ENCODE data around the gene CEMIP. TPM values are rescaled to one million over a fixed set of nuclear protein-coding genes. Genes with fewer than 3 reads are reported as not detected.

The CEMIP gene
- total and polyA plus RNA-seq, 2 of the 4 experiments (the other 2 are of a cell fraction), result 63.8 to 78.0 TPM

DNA sequence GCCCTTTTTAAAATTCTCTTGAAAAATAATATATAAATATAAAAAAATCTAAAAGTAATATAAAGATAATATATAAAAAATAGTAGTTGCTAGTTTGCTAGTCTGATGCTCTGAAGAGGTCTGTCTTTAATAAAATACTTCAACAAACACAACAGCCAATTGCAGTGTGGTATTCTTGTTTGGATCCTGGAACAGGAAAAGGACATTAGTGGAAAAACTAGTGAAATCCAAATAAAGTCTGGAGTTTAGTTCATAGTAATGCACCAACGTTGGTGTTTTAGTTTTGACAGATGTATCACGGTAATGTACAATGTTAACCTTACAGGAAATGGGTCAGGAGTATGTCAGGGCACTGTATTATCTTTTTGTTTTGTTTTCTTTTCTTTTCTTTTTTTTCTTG lies 26.0 kb upstream of the CEMIP start:
- CTCF ChIA-PET, result interaction anchor here (0.8 kb wide), 1 partner anchor 193 kb away, joined by 4 read pairs; no protein-coding TSS in a partner anchor
- no peak overlapping the region for H3K4ac ChIP-seq (ENCODE audit: low read depth, low read length)

More for the DNA sequence above, 26.0 kb upstream of the CEMIP start:
- in situ Hi-C loops (cut with MboI; ENCODE audit: low sequenced_read_pairs) (no loop called here), intact Hi-C loops (cut with micrococcal nuclease) (no loop called here), dilution Hi-C loops (cut with HindIII; ENCODE audit: low sequenced_read_pairs, unreplicated experiment) (no loop called here)
- no peak overlapping the region for H3K18ac ChIP-seq (ENCODE audit: low read depth, low read length)
- H3K9me3 ChIP-seq (ENCODE audit: control insufficient read depth, insufficient read depth, low read length), result no peaks in the 10 kb centered on the region
- no peaks in the 10 kb centered on the region for H3K27me3 ChIP-seq (ENCODE audit: control insufficient read depth, insufficient read depth, low read length)
- no peak overlapping the region for H4K5ac ChIP-seq (ENCODE audit: low read depth, low read length)
- DNase-seq (no peak), ATAC-seq (ENCODE audit: low read depth) (no peak)
- no peak overlapping the region for H3K23ac ChIP-seq (ENCODE audit: low read depth, low read length)
- H3K4me2 ChIP-seq (ENCODE audit: low read depth, low read length), result no peak overlapping the region
- WGBS, 2 experiments (ENCODE audit: extremely low coverage in 2 of 2, insufficient read length in 1 of 2), result no CpG with 5 or more reads among the region's 2 CpGs
- H3K27ac ChIP-seq (ENCODE audit: insufficient read depth, low read length), result no peak overlapping the region
- H2BK5ac ChIP-seq (ENCODE audit: low read depth, low read length, poor library complexity, severe bottlenecking), result no peak overlapping the region
- H3K9me1 ChIP-seq (ENCODE audit: insufficient read depth, low read length), result peaks cover 14% of the 10 kb centered on the region
- no peak overlapping the region for H2AK5ac ChIP-seq (ENCODE audit: low read depth, low read length)
- no peak overlapping the region for H2AK9ac ChIP-seq (replicated peaks; ENCODE audit: low read depth, low read length, poor library complexity)
- no peak overlapping the region for H2BK20ac ChIP-seq (ENCODE audit: low read depth, low read length)
- H2BK120ac ChIP-seq (ENCODE audit: low read depth, low read length), result no peak overlapping the region
- H3K4me1 ChIP-seq (ENCODE audit: control insufficient read depth, insufficient read depth, low read length), result 0 out of 2 replicates have a peak, but pooled peaks cover 2% of the 10 kb centered on the region
- BruUV-seq (replicated peaks), result no TSS peak
- H2BK15ac ChIP-seq (ENCODE audit: low read depth, low read length), result no peak overlapping the region
- no peak overlapping the region for H3K56ac ChIP-seq (ENCODE audit: extremely low read depth, insufficient read depth, low read length)
- peaks cover 39 to 54% of the 10 kb centered on the region in 2 experiments for H3K79me1 ChIP-seq (ENCODE audit: low read depth in 1 of 2, low read length in 2 of 2)
- no peak overlapping the region for H4K91ac ChIP-seq (ENCODE audit: insufficient read depth, low read depth, low read length)
- no peak overlapping the region for H2AFZ ChIP-seq (replicated peaks; ENCODE audit: low read length, poor library complexity)
- H3K36me3 ChIP-seq (ENCODE audit: control insufficient read depth, insufficient read depth, low read length), result peaks cover 32% of the 10 kb centered on the region
- no peak overlapping the region for H3K14ac ChIP-seq (replicated peaks; ENCODE audit: low read depth, low read length)
- H4K20me1 ChIP-seq (ENCODE audit: insufficient read depth, low read length), result peaks cover 11% of the 10 kb centered on the region
- TF ChIP-seq, protein P1, sequence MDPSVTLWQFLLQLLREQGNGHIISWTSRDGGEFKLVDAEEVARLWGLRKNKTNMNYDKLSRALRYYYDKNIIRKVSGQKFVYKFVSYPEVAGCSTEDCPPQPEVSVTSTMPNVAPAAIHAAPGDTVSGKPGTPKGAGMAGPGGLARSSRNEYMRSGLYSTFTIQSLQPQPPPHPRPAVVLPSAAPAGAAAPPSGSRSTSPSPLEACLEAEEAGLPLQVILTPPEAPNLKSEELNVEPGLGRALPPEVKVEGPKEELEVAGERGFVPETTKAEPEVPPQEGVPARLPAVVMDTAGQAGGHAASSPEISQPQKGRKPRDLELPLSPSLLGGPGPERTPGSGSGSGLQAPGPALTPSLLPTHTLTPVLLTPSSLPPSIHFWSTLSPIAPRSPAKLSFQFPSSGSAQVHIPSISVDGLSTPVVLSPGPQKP (IDR thresholded peaks at IDR 0.05; ENCODE audit: borderline replicate concordance, low read depth, low read length), result no peak
- no peak for TF ChIP-seq NFE2L2 (IDR thresholded peaks at IDR 0.05; ENCODE audit: low read depth, low read length)
- TF ChIP-seq, protein P2, sequence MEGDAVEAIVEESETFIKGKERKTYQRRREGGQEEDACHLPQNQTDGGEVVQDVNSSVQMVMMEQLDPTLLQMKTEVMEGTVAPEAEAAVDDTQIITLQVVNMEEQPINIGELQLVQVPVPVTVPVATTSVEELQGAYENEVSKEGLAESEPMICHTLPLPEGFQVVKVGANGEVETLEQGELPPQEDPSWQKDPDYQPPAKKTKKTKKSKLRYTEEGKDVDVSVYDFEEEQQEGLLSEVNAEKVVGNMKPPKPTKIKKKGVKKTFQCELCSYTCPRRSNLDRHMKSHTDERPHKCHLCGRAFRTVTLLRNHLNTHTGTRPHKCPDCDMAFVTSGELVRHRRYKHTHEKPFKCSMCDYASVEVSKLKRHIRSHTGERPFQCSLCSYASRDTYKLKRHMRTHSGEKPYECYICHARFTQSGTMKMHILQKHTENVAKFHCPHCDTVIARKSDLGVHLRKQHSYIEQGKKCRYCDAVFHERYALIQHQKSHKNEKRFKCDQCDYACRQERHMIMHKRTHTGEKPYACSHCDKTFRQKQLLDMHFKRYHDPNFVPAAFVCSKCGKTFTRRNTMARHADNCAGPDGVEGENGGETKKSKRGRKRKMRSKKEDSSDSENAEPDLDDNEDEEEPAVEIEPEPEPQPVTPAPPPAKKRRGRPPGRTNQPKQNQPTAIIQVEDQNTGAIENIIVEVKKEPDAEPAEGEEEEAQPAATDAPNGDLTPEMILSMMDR (conservative IDR thresholded peaks at IDR 0.05; ENCODE audit: low read depth, low read length), result no peak
- TF ChIP-seq RAD21 (IDR thresholded peaks at IDR 0.05; ENCODE audit: low read length), result no peak
- no peak for TF ChIP-seq RFX5 (IDR thresholded peaks at IDR 0.05; ENCODE audit: low read depth, low read length)
- no peak for TF ChIP-seq RCOR1 (IDR thresholded peaks at IDR 0.05; ENCODE audit: insufficient replicate concordance, low read length)
- no peak for TF ChIP-seq CHD1 (IDR thresholded peaks at IDR 0.05; ENCODE audit: low read depth, low read length)
- no peak for TF ChIP-seq BHLHE40 (IDR thresholded peaks at IDR 0.05; ENCODE audit: low read depth, low read length)
- TF ChIP-seq MAZ (IDR thresholded peaks at IDR 0.05; ENCODE audit: borderline replicate concordance, low read depth, low read length), result no peak
- no peak for TF ChIP-seq FOS (IDR thresholded peaks at IDR 0.05; ENCODE audit: low read depth, low read length)
- no peak for TF ChIP-seq POLR2A (IDR thresholded peaks at IDR 0.05; ENCODE audit: low read depth, low read length)
- H4K8ac ChIP-seq (ENCODE audit: low read depth in 2 of 2, low read length in 2 of 2), result no peak overlapping the region
- no peak overlapping the region for H3K9ac ChIP-seq (ENCODE audit: low read depth, low read length)
- POLR2A ChIA-PET (ENCODE audit: unreplicated experiment), result no interaction called here
- no peak overlapping the region for H3K4me3 ChIP-seq (ENCODE audit: insufficient read depth, low read depth, low read length)

Data from IMR-90 (cell line).